Hindlimb muscle (tissue), 1 donor: ENCODE data around the gene WFDC11. TPM values are rescaled to one million over a fixed set of nuclear protein-coding genes. Genes with fewer than 3 reads are reported as not detected.

Source experiments
- DNase-seq: peaks from one replicate; pipeline ENCODE4 v3.0.0-alpha.2; 2013
- polyA plus RNA-seq: library from polyadenylated mRNA; unstranded; fragments of 120-200 nt; gene quantifications from one replicate; pipeline ENCODE4 v1.2.1, GENCODE V29; 2013; ENCODE audit not compliant: insufficient read length

Gene WFDC11
- polyA plus RNA-seq, 1 donor: not detected

- DNase-seq: no peak
These were observed 48.4 kb downstream of the WFDC11 start for GRCh38 chr20:45621593-45621992.

- DNase-seq: no peak
These were observed 52.4 kb downstream of the WFDC11 start for GRCh38 chr20:45617591-45617990.

GRCh38 chr20:45612314-45612713 is 57.7 kb downstream of the WFDC11 start:
- no peak for DNase-seq

- no peak for DNase-seq
These were observed 59.0 kb downstream of the WFDC11 start for GRCh38 chr20:45611054-45611453.

- DNase-seq: no peak
These were observed 62.2 kb downstream of the WFDC11 start for GRCh38 chr20:45607810-45608209.

Other genes with a start within 250 kb of the WFDC11 start
- not detected for gene WFDC2, start 200.5 kb downstream of the WFDC11 start, polyA plus RNA-seq
- not detected for gene SPINT3, start 154.6 kb downstream of the WFDC11 start, polyA plus RNA-seq
- gene WFDC6, start 130.8 kb downstream of the WFDC11 start, polyA plus RNA-seq: not detected
- 0.12 TPM for gene EPPIN, start 122.8 kb downstream of the WFDC11 start, polyA plus RNA-seq
- gene WFDC8, start 91.0 kb downstream of the WFDC11 start, polyA plus RNA-seq: not detected
- not detected for gene WFDC10A, start 40.5 kb downstream of the WFDC11 start, polyA plus RNA-seq
- gene WFDC9, start 39.0 kb downstream of the WFDC11 start, polyA plus RNA-seq: not detected
- gene WFDC13, start 31.8 kb upstream of the WFDC11 start, polyA plus RNA-seq: not detected
- not detected for gene WFDC10B, start 34.8 kb upstream of the WFDC11 start, polyA plus RNA-seq
- gene SPINT4, start 52.1 kb upstream of the WFDC11 start, polyA plus RNA-seq: not detected
- gene WFDC3, start 121.6 kb upstream of the WFDC11 start, polyA plus RNA-seq: 0.92 TPM
- gene DNTTIP1, start 121.7 kb upstream of the WFDC11 start, polyA plus RNA-seq: 50.5 TPM
- 26.2 TPM for gene UBE2C, start 142.4 kb upstream of the WFDC11 start, polyA plus RNA-seq
- 9,031 TPM for gene TNNC2, start 157.1 kb upstream of the WFDC11 start, polyA plus RNA-seq
- gene SNX21, start 163.6 kb upstream of the WFDC11 start, polyA plus RNA-seq: 34.7 TPM
- 19.9 TPM for gene ACOT8, start 187.2 kb upstream of the WFDC11 start, polyA plus RNA-seq
- 4.2 TPM for gene ZSWIM3, start 187.4 kb upstream of the WFDC11 start, polyA plus RNA-seq
- 11.9 TPM for gene ZSWIM1, start 211.0 kb upstream of the WFDC11 start, polyA plus RNA-seq
- 9.2 TPM for gene SPATA25, start 217.4 kb upstream of the WFDC11 start, polyA plus RNA-seq
- 24.5 TPM for gene NEURL2, start 221.0 kb upstream of the WFDC11 start, polyA plus RNA-seq
- 68.0 TPM for gene CTSA, start 221.1 kb upstream of the WFDC11 start, polyA plus RNA-seq
- gene PLTP, start 241.9 kb upstream of the WFDC11 start, polyA plus RNA-seq: 26.2 TPM